PC-3 (cell line): ENCODE data around the gene RASSF5. TPM values are rescaled to one million over a fixed set of nuclear protein-coding genes. Genes with fewer than 3 reads are reported as not detected.

Source experiments
- ATAC-seq: fragments of 200-7000 bp; cut with Tn5 transposase; 2 replicates; pipeline ENCODE4 v1.9.1; 2020; ENCODE audit warnings: mild to moderate bottlenecking, moderate library complexity
- BruUV-seq: library from RNA; stranded (reverse); fragments of 400-500 nt; replicated peaks from 2 replicates; lab custom pipeline; 2021; lab: Mats Ljungman, UMichigan
- CTCF ChIA-PET: fragments of 300-600 bp; sonication (Branson Sonifier 250); formaldehyde crosslinking; loops from one replicate; lab custom pipeline; 2022; ENCODE audit warnings: antibody characterized with exemption; lab: Charles Lee
- POLR2A ChIA-PET: fragments of 300-600 bp; sonication (Branson Sonifier 250); formaldehyde crosslinking; loops from one replicate; lab custom pipeline; 2022; ENCODE audit warnings: antibody characterized with exemption; ENCODE audit not compliant: unreplicated experiment; lab: Charles Lee
- DNase-seq: peaks from one replicate; pipeline ENCODE4 v3.0.0-alpha.2; 2015
- H2AFZ ChIP-seq: fragments of 300-600 bp; sonication (generic); 2 replicates; pipeline ENCODE4 v1.6.0; 2016; ENCODE audit warnings: antibody characterized with exemption, low read length
- H3F3A ChIP-seq: fragments of 300-600 bp; sonication (generic); one replicate; pipeline ENCODE4 v1.6.0; 2017; ENCODE audit warnings: antibody characterized with exemption, low read length, control low read depth, mild to moderate bottlenecking; ENCODE audit not compliant: unreplicated experiment
- H3K27ac ChIP-seq: fragments of 300-600 bp; sonication (generic); 2 replicates; pipeline ENCODE4 v1.5.1; 2016; ENCODE audit warnings: mild to moderate bottlenecking, low read length
- H3K27me3 ChIP-seq: fragments of 300-600 bp; sonication (generic); 2 replicates; pipeline ENCODE4 v1.6.1; 2016; ENCODE audit warnings: low read length, mixed read lengths
- H3K36me3 ChIP-seq: fragments of 300-600 bp; sonication (generic); 2 replicates; pipeline ENCODE4 v1.6.1; 2016; ENCODE audit warnings: low read depth, mixed run types, low read length, mixed read lengths
- H3K4me1 ChIP-seq: fragments of 300-600 bp; sonication (generic); 2 replicates; pipeline ENCODE4 v1.5.1; 2016; ENCODE audit warnings: low read length; ENCODE audit not compliant: insufficient read depth
- H3K4me2 ChIP-seq: fragments of 300-600 bp; sonication (generic); 2 replicates; pipeline ENCODE4 v1.6.0; 2016; ENCODE audit warnings: low read length
- H3K4me3 ChIP-seq: fragments of 300-600 bp; sonication (generic); 2 replicates; pipeline ENCODE4 v1.5.1; 2016; ENCODE audit warnings: mild to moderate bottlenecking, low read length, mixed read lengths
- H3K79me2 ChIP-seq: fragments of 300-600 bp; sonication (generic); 2 replicates; pipeline ENCODE4 v1.6.1; 2017; ENCODE audit warnings: low read length, mixed read lengths
- H3K9ac ChIP-seq: fragments of 300-600 bp; sonication (generic); 2 replicates; pipeline ENCODE4 v1.6.0; 2016; ENCODE audit warnings: mild to moderate bottlenecking, low read length
- H3K9me2 ChIP-seq: fragments of 300-600 bp; sonication (generic); replicated peaks from 2 replicates; pipeline ENCODE4 v1.6.1; 2016; ENCODE audit warnings: mixed run types, low read length, mixed read lengths
- H3K9me3 ChIP-seq: fragments of 300-600 bp; sonication (generic); 2 replicates; pipeline ENCODE4 v1.6.1; 2016; ENCODE audit warnings: low read length, mixed read lengths
- H4K20me1 ChIP-seq: fragments of 300-600 bp; sonication (generic); 2 replicates; pipeline ENCODE4 v1.6.1; 2016; ENCODE audit warnings: low read length, mixed read lengths
- EZH2 ChIP-seq: fragments of 300-600 bp; sonication (generic); IDR thresholded peaks from one replicate; pipeline ENCODE4 v1.6.1; 2017; ENCODE audit warnings: antibody characterized with exemption, mild to moderate bottlenecking, low read length; ENCODE audit not compliant: unreplicated experiment
- EZH2phosphoT487 ChIP-seq: fragments of 300-600 bp; sonication (generic); IDR thresholded peaks from 2 replicates; pipeline ENCODE4 v1.6.1; 2018; ENCODE audit warnings: mild to moderate bottlenecking, antibody characterized with exemption, low read length, borderline replicate concordance
- intact Hi-C: fragments of 100-400 bp; cut with micrococcal nuclease; formaldehyde crosslinking; loops from 2 replicates; pipeline ENCODE4 v1.9.0; 2023
- total RNA-seq: library from RNA; depleted of rRNA; stranded (reverse); fragments of >200 nt; gene quantifications from 2 replicates; pipeline ENCODE4 v1.2.3, GENCODE V29; 2014
- TF ChIP-seq, protein P1 (sequence below): fragments of 300-600 bp; sonication (generic); conservative IDR thresholded peaks from 2 replicates; pipeline ENCODE4 v1.5.1; 2017; ENCODE audit warnings: antibody characterized with exemption, low read depth, mild to moderate bottlenecking, low read length

RASSF5 gene
- total RNA-seq, 1 experiment from 2014 or later: 15.5 TPM

DNA sequence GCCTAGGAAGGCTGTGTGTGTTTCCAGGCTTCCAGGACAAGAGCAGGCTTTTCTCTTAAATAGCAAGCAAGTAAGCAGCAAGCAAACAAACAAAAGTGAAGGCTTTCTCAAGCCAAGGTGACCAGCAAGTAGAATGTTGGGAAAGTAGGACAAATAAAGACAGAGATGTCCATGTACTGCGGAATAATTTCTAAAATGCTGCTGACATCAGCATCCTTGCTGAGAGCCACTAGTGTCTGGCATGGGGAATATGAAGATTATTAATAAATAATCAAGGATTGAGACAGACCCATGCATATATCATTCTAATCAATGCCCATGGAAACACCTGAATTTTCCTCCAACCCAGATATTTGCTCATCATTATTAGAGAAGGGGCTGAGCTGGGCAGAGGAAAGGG, 121.6 kb downstream of the RASSF5 start:
- Histone ChIP-seq H3K79me2 (no peaks in the 10 kb centered on the region), H3K4me3 (no peak overlapping the region), H2AFZ (no peak overlapping the region), H3K36me3 (no peaks in the 10 kb centered on the region), H3K4me1 (peaks cover 8% of the 10 kb centered on the region), H3K27me3 (no peaks in the 10 kb centered on the region), H3F3A (no peaks in the 10 kb centered on the region), H3K27ac (no peak overlapping the region), H3K9me2 (no peaks in the 10 kb centered on the region), H4K20me1 (no peaks in the 10 kb centered on the region), H3K9ac (no peak overlapping the region), H3K4me2 (no peak overlapping the region), H3K9me3 (no peaks in the 10 kb centered on the region)
- ChIA-PET CTCF (interaction anchor here (0.5 to 2.9 kb wide), 2 partner anchors 35 to 131 kb away, joined by 7 to 83 read pairs; no protein-coding TSS in a partner anchor), POLR2A (no interaction called here)
- TF ChIP-seq, protein P1, sequence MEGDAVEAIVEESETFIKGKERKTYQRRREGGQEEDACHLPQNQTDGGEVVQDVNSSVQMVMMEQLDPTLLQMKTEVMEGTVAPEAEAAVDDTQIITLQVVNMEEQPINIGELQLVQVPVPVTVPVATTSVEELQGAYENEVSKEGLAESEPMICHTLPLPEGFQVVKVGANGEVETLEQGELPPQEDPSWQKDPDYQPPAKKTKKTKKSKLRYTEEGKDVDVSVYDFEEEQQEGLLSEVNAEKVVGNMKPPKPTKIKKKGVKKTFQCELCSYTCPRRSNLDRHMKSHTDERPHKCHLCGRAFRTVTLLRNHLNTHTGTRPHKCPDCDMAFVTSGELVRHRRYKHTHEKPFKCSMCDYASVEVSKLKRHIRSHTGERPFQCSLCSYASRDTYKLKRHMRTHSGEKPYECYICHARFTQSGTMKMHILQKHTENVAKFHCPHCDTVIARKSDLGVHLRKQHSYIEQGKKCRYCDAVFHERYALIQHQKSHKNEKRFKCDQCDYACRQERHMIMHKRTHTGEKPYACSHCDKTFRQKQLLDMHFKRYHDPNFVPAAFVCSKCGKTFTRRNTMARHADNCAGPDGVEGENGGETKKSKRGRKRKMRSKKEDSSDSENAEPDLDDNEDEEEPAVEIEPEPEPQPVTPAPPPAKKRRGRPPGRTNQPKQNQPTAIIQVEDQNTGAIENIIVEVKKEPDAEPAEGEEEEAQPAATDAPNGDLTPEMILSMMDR: no peak
- TF ChIP-seq EZH2phosphoT487: no peak
- TF ChIP-seq EZH2: no peak
- DNase-seq: no peak
- ATAC-seq: no peak
- intact Hi-C loops: no loop called here
- BruUV-seq: no TSS peak

- ATAC-seq (peak; percentile 23; the same call in 1 of the 2 replicates), DNase-seq (peak; percentile 94)
- TF ChIP-seq, protein P1: peak; percentile 95
- no peak for TF ChIP-seq EZH2phosphoT487
- ChIA-PET CTCF (interaction anchor here (0.5 to 2.9 kb wide), 17 partner anchors 8 to 1610 kb away, joined by 3 to 83 read pairs (median 4); partner anchors contain the start of genes EIF2D and MAPKAPK2), POLR2A (interaction anchor here (0.7 to 1.2 kb wide), 3 partner anchors 18 to 42 kb away, joined by 3 to 11 read pairs (median 7); no protein-coding TSS in a partner anchor)
- BruUV-seq: no TSS peak
- Histone ChIP-seq H3K4me3 (no peak overlapping the region), H4K20me1 (no peaks in the 10 kb centered on the region), H3K4me2 (no peak overlapping the region), H3K9me3 (no peaks in the 10 kb centered on the region), H2AFZ (no peak overlapping the region), H3K27me3 (no peaks in the 10 kb centered on the region), H3K9me2 (no peaks in the 10 kb centered on the region), H3K4me1 (peaks cover 21% of the 10 kb centered on the region), H3K9ac (no peak overlapping the region), H3K27ac (no peak overlapping the region), H3K79me2 (no peaks in the 10 kb centered on the region), H3K36me3 (no peaks in the 10 kb centered on the region), H3F3A (no peaks in the 10 kb centered on the region)
- intact Hi-C loops: loop anchor here (1.0 to 10.0 kb wide), 2 partner anchors 281 to 424 kb away; partner anchors contain the start of genes PFKFB2 and YOD1
Measured at GRCh38 chr1:206631085-206631509, 123.8 kb downstream of the RASSF5 start.

GRCh38 chr1:206633708-206634121, 126.4 kb downstream of the RASSF5 start:
- Histone ChIP-seq H2AFZ (peak overlapping the region; percentile 63), H3K9me3 (no peaks in the 10 kb centered on the region), H3K27ac (peak overlapping the region; percentile 54), H3K4me1 (peaks cover 21% of the 10 kb centered on the region), H3K9ac (peak overlapping the region; percentile 71), H3K4me2 (peak overlapping the region; percentile 89), H3K27me3 (no peaks in the 10 kb centered on the region), H3K36me3 (no peaks in the 10 kb centered on the region), H3K9me2 (no peaks in the 10 kb centered on the region), H3F3A (no peaks in the 10 kb centered on the region), H3K4me3 (peak overlapping the region; percentile 85; the same call in 1 of the 2 replicates), H4K20me1 (no peaks in the 10 kb centered on the region), H3K79me2 (0 out of 2 replicates have a peak, but pooled peaks cover 3% of the 10 kb centered on the region)
- intact Hi-C loops: loop anchor here (1.0 to 10.0 kb wide), 9 partner anchors 21 to 421 kb away; partner anchors contain the start of genes EIF2D, MAPKAPK2, PFKFB2 and YOD1
- TF ChIP-seq EZH2phosphoT487 (no peak), EZH2 (no peak)
- TF ChIP-seq, protein P1: no peak
- BruUV-seq: no TSS peak
- ChIA-PET POLR2A (interaction anchor here (0.6 kb wide), 1 partner anchor 21 kb away, joined by 3 read pairs; no protein-coding TSS in a partner anchor), CTCF (interaction anchor here (0.7 to 4.8 kb wide), 4 partner anchors 30 to 350 kb away, joined by 3 to 71 read pairs (median 5); no protein-coding TSS in a partner anchor)
- ATAC-seq: peak; percentile 13
- DNase-seq: peak; percentile 83
